WTC11 (cell line): ENCODE measurements around the gene TIMM10B.

Experiments
- AFF4 ChIP-seq: sonication (generic); formaldehyde crosslinking; IDR thresholded peaks from 2 replicates; pipeline ENCODE4 v1.8.1; 2023; ENCODE audit warnings: mild to moderate bottlenecking, missing genetic modification reagents, borderline replicate concordance
- CBFB ChIP-seq: sonication (generic); formaldehyde crosslinking; IDR thresholded peaks from 2 replicates; pipeline ENCODE4 v1.8.1; 2022; ENCODE audit warnings: mild to moderate bottlenecking, low read depth, missing genetic modification reagents
- CTCF ChIP-seq: fragments of 200-600 bp; IDR thresholded peaks from 2 replicates; pipeline ENCODE4 v1.8.0; 2022; ENCODE audit warnings: antibody characterized with exemption
- ETV6 ChIP-seq: sonication (generic); formaldehyde crosslinking; IDR thresholded peaks from 2 replicates; pipeline ENCODE4 v1.8.1; 2022; ENCODE audit warnings: mild to moderate bottlenecking, missing genetic modification reagents
- FOXK1 ChIP-seq: sonication (generic); formaldehyde crosslinking; IDR thresholded peaks from 2 replicates; pipeline ENCODE4 v1.8.0; 2022; ENCODE audit warnings: mild to moderate bottlenecking, moderate library complexity, missing genetic modification reagents
- FOXP4 ChIP-seq: sonication (generic); formaldehyde crosslinking; IDR thresholded peaks from 2 replicates; pipeline ENCODE4 v1.8.0; 2022; ENCODE audit warnings: mild to moderate bottlenecking, missing genetic modification reagents
- IRF1 ChIP-seq: sonication (generic); formaldehyde crosslinking; IDR thresholded peaks from 2 replicates; pipeline ENCODE4 v1.8.0; 2023; ENCODE audit warnings: missing genetic modification reagents
- NR2C2 ChIP-seq: sonication (generic); formaldehyde crosslinking; IDR thresholded peaks from 2 replicates; pipeline ENCODE4 v1.8.0; 2022; ENCODE audit warnings: mild to moderate bottlenecking, missing genetic modification reagents

- TF ChIP-seq CBFB (no peak), ETV6 (CRISPR knock-in tag) (no peak), CTCF (no peak), NR2C2 (no peak), IRF1 (CRISPR knock-in tag) (no peak), FOXK1 (CRISPR knock-in tag) (no peak), FOXP4 (CRISPR knock-in tag) (no peak), AFF4 (no peak)
Measured at GRCh38 chr11:6455070-6455469, 26.2 kb upstream of the TIMM10B start.
